OCI-LY7 (cell line): Measurements from ENCODE around the gene NDUFC2.

Source experiments
- EZH2phosphoT487 ChIP-seq: fragments of 200-600 bp; sonication (generic); IDR thresholded peaks from 2 replicates; pipeline ENCODE4 v1.6.1; 2018; ENCODE audit warnings: low read depth, borderline replicate concordance, mild to moderate bottlenecking, mixed run types, antibody characterized with exemption, low read length, moderate library complexity, mixed read lengths
- TF ChIP-seq, protein P1 (sequence below): fragments of 200-600 bp; sonication (generic); conservative IDR thresholded peaks from 2 replicates; pipeline ENCODE4 v1.5.1; 2014; ENCODE audit warnings: mild to moderate bottlenecking, antibody characterized with exemption, low read length, moderate library complexity, mixed read lengths

DNA sequence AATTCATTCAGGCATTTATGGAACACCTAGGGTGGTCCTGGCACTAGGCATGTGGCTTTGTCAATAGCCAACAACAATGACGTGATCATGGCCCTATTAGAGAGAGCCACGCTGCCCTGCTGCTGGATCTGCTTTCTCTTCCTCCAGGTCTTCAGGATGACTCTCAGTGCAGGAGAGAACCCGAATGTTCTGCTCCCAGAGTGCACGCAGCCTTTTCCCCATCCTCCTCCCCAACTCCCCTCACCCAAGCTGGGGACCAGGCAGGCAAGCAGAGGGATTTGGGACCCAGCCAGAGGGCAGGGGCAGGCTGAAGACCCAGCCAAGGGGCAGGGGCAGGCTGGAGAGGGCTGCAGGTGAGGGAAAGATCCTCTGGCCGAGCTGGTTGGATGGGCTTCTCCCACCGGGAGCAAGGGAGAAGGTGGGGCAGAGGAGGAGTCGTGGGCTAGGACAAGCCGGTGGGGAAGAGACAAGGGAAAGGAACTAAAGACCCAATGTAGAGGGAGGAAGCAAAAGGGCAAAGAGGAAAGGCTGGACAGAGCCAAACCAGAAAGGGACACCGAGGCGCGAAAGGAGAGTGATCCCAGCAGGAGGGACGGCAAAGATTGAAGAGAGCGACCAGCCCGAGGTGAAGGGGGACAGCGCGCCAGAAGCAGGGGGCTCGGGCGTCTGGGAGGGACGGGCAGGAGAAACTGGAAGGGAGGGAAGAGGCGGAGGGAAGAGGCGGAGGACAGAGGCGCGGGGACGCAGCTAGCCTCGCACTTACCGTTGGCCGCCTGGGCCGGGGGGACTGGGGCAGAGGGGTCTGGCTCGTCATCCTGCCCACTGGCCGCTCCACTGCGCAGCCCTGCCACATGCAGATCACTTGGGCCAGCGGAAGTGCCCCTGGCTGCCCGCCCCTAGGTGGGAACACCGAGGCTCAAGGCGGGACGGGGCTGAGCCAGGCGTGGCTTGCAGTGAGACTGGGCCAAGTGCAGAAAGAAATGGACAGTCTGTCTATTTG is 57.0 kb downstream of the NDUFC2 start, which contains the start of gene KCTD14:
- no peak for TF ChIP-seq EZH2phosphoT487
- TF ChIP-seq, protein P1, sequence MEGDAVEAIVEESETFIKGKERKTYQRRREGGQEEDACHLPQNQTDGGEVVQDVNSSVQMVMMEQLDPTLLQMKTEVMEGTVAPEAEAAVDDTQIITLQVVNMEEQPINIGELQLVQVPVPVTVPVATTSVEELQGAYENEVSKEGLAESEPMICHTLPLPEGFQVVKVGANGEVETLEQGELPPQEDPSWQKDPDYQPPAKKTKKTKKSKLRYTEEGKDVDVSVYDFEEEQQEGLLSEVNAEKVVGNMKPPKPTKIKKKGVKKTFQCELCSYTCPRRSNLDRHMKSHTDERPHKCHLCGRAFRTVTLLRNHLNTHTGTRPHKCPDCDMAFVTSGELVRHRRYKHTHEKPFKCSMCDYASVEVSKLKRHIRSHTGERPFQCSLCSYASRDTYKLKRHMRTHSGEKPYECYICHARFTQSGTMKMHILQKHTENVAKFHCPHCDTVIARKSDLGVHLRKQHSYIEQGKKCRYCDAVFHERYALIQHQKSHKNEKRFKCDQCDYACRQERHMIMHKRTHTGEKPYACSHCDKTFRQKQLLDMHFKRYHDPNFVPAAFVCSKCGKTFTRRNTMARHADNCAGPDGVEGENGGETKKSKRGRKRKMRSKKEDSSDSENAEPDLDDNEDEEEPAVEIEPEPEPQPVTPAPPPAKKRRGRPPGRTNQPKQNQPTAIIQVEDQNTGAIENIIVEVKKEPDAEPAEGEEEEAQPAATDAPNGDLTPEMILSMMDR = no peak
